HG02885 (cell line): Measurements from ENCODE around the gene DAPK2.

Source experiments
- ATAC-seq: cut with Tn5 transposase; IDR thresholded peaks from one replicate; pipeline ENCODE4 v1.9.1; 2021; ENCODE audit warnings: mild to moderate bottlenecking; ENCODE audit not compliant: unreplicated experiment, poor library complexity

The DAPK2 gene

GRCh38 chr15:63920504-63921175, 125.6 kb downstream of the DAPK2 start:
- no peak for ATAC-seq

- no peak for ATAC-seq
Observed at GRCh38 chr15:63918901-63919348, 127.4 kb downstream of the DAPK2 start.

- no peak for ATAC-seq
Observed at GRCh38 chr15:63918317-63918672, 128.0 kb downstream of the DAPK2 start.

- ATAC-seq, result no peak
Observed at GRCh38 chr15:63917588-63918316, 128.5 kb downstream of the DAPK2 start.

DNA sequence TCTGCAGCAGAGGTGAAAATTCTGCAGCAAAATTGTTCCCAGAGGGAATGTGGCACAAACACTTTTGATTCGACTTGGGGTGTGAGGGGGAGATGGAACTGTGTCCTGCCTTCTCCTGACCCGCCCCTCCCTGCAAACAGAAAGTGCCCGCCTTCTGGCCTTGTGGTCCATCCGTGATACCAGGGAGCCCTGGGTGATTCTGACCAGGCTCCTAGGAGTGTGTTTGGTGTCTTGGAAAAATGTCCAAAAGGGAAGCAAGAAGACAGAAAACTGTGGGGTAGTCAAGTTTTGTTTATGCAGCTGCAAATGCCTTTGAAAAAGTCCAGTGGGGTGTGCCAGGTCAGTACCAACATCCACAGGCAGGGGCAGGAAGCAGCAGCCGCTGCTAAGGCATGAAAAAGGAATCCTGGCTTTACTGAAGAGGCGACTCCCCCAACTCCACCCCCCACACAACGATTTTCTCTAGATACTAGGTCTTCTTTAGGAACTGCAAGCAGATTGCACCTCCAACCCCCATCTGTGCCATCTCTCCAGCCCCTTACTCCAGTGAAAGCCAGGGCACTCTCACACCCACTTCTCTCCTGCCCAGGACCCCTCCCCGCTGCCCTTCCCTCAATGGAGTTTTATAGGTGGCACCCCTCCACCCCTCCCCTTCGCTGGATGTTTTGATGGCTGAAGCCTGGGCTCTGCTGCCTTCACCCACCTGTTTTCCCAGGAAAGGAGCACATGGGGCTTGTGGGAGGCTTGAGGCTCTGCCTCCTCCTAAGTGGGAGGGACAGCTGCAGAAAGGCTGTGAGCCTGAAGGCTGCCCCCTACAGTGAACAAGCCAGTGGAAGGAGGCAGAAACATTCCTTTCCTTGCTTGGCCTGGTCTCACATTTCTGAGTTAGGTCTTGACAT, 130.2 kb downstream of the DAPK2 start:
- ATAC-seq, result no peak

DNA sequence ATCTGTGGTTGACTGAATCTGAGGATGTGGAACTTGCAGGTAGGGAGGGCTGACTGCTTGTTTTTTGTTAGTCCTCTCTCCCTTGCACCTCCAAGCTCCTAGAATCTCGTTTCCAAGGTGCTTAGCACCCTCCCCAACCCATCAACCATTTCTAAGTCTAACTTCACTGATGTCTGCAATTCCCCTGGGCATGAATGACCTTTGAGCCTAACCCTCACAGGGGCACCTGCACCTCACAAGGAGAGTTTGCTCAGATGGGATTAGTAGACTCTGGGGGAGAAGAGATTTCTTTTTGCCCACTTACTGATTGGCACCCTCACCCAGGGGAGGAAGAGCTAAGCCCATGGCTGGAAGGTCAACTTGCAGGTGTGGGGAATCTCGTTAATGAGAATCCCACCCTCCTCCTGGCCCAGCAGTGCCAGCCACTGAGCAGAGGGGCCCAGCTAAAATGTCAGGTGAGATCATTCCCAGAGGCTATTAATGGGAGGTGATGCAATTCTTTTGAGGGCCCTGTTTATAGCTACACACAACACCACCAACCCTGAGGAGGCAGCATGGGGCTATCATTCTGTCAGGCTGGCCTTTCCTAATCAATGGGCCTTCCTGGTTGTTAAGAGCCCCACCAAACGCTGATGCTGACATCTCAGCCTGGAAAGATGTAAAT, 130.9 kb downstream of the DAPK2 start:
- no peak for ATAC-seq

DNA sequence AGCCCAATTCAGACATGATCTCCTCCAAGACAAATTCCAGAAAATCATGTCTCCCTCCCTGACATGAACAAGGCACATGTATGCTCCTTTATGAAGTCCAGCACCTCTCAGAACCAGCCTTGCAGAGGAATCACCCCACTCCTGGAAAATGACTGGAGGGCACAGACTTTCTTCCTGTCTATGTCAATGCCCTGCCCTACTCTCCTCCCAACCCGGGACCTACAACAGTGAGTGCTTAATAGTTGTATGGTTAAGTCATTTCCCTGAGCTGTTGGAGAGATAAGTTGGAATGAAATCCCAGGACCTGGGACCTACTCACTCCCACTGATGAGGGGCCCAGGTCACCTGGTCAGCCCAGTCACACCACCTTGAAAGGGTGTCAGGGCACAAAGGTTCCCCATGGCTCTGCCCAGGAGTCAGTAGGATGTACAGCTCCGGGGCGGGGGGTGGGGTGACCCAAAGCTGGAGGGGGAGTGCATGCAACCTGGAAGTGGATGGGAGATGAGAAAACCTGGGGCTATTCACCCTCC, 132.4 kb downstream of the DAPK2 start:
- no peak for ATAC-seq

DNA sequence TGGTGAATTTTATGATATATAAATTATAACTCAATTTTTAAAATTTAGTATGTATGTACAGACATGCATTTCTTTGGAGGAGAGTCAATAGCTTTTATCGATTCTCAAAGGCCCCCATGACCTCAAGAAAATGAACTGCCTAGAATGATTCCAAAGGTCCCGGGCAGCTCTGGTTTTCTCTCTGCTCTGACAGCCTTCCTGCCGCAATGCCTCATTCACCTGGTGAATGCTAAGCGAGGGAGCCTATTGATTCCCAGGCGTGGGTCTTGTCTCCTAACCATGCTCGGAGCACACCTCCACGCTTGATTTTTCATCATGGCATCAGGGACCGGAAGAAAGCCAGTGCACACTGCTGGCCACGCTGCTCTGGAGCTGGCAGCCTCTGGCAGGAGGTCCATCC, 132.9 kb downstream of the DAPK2 start:
- ATAC-seq, result no peak

DNA sequence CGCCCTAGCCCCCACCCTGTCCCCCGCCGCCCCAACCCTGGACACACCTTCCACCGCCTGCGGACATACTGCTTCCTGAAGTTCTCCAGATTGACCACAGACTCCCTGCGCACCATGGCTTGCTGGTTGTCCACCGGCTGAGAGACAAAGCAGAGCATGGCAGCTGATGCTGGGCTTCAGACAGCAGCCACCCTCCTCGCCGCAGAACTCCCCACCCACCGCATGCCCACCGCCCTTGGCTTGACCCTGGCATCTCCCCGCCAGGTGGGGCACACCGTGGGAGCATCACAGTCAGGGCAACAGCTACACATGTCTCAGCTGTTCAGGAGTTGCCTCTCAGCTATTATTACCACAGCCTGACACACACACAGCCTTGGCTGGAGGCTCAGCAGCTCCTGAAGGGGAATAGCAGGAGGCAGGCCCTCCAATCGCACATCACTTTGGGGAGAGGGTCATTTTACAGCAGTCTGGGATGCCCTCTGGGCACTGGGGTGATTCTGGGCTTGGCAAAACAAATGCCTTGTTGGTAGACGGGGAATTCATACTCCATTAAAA, 134.1 kb downstream of the DAPK2 start:
- ATAC-seq, result no peak

GRCh38 chr15:63911160-63911559, 135.1 kb downstream of the DAPK2 start:
- ATAC-seq, result no peak

DNA sequence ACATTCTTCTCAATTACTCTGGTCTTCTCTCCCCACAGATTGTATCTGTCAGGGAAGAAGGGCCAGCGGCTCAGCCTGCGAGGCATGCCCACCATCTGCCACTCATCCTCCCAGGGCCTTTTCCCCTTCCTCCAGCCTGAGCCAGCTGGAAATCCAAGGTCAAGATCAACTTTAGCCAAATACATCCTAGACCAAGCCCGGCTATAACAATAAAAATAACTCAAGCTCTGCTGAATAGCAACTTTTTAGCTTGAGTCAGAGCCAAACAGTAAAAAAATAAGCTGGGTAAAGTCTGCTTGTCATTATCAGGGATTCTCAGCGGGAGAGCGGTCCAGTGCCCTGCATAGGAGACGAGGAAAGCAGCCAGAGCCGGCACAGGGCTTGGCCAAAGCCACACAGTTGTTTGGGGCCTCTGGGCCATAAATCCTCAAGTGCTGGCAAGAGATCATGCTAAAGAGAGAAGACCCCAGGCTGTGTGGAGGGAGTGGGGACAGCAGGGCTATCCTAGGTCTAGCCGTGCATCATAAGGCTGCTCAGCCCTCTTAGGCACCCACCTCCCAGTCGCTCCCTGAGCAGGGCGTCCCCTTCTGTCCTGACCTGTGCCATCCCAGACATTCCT, 136.4 kb downstream of the DAPK2 start:
- ATAC-seq, result no peak

GRCh38 chr15:63908991-63909390, 137.3 kb downstream of the DAPK2 start:
- ATAC-seq, result no peak

- ATAC-seq, result no peak
Observed at GRCh38 chr15:63908281-63908680, 138.0 kb downstream of the DAPK2 start.

DNA sequence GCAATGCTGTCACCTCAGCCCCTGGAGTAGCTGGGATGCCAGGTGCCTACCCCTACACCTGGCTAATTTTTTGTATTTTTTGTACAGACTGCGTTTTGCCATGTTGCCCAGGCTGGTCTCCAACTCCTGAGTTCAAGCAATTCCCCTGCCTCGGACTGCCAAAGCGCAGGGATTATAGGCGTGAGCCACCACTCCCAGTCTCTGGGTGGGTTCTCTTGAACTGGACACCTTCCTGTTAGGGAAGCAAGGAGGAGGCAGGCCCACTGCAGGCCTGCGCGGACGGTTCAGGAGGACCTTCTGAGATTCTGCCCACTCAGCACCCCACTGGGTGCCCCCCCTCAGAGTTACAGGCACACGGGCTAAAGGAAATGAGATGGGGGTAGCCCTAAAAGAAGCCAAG, 138.8 kb downstream of the DAPK2 start:
- no peak for ATAC-seq

GRCh38 chr15:63906266-63906584, 140.1 kb downstream of the DAPK2 start:
- ATAC-seq, result no peak

DNA sequence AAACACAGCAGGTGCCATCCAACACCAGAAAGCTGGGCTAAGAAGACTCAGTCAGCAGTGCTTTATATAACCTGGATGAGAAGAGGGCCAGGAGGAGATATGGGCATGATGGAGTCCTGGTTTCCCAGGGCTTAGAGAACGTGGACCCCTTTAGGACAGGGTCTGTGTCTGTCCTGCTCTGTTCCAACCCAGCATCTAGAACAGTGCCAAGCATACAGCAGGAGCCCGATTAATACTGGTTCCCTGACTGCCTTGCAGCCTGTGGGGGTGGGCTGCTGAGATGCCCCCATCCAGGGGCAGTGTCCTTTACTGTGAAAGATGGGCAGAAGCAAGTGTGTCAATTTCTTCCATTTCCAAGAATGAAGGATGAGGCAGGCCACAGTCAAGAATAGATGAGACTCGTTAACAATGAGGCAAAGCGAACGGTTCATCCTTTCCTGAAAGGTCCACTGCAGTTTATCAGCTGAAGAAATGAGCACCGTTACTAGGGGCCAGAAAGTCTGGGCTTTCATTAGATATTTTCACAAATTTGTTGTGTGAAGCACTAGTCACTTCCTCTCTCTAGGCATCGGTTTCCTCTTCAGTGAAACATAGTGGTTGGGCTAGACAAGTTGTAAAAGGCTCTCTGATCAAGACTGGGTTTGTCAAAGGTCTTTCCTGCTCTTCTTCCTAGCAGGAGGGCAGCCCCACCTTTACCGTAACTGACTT, 140.6 kb downstream of the DAPK2 start:
- ATAC-seq, result no peak

- no peak for ATAC-seq
Observed at GRCh38 chr15:63905131-63905530, 141.2 kb downstream of the DAPK2 start.

GRCh38 chr15:63904042-63904441, 142.2 kb downstream of the DAPK2 start:
- ATAC-seq, result no peak

DNA sequence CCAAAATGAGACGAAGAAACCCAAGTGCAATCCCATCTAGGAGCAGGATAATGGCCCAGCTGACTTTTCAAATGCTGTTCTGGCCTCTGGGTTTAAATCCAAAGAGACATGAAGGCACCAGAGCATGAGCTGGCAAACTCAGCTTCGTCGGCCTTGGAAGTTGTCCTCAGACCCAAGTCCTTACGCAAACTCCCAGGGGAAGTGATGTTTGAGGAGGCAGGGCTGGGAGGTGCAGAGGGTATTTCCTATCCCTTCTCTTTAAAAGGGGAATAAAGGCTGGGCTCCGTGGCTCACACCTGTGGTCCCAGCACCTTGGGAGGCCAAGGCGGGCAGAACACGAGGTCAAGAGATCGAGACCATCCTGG, 143.6 kb downstream of the DAPK2 start:
- no peak for ATAC-seq
